Mucosa of descending colon (tissue), 3 donors: Measurements from ENCODE around the gene YBX2. TPM values are rescaled to one million over a fixed set of nuclear protein-coding genes. Genes with fewer than 3 reads are reported as not detected.

ENCODE experiments used
- ATAC-seq: fragments of 200-7000 bp; cut with Tn5 transposase; one replicate; pipeline ENCODE4 v1.9.1; 2020; ENCODE audit warnings: mild to moderate bottlenecking, moderate library complexity
- DNase-seq, 3 donors: peaks; one replicate each; pipeline ENCODE4 v3.0.0-alpha.2; 2020
- H3K36me3 ChIP-seq: fragments of 200-600 bp; one replicate; pipeline ENCODE4 v1.8.0; 2021; ENCODE audit warnings: low read depth, mild to moderate bottlenecking
- H3K4me1 ChIP-seq: fragments of 200-600 bp; one replicate; pipeline ENCODE4 v1.8.0; 2021; ENCODE audit warnings: low read depth, mild to moderate bottlenecking
- H3K4me3 ChIP-seq: fragments of 200-600 bp; one replicate; pipeline ENCODE4 v1.8.0; 2021; ENCODE audit warnings: mild to moderate bottlenecking
- H3K9me3 ChIP-seq: fragments of 200-600 bp; one replicate; pipeline ENCODE4 v1.8.0; 2021; ENCODE audit warnings: mild to moderate bottlenecking
- intact Hi-C, 2 donors: fragments of 100-400 bp; cut with DNase I in 1 of 2; cut with micrococcal nuclease in 1 of 2; formaldehyde crosslinking; loops; one replicate each; pipeline versions ENCODE4 v1.11.0 to v1.11.1; 2022; cut with DNase I, micrococcal nuclease
- total RNA-seq, 3 donors: library from RNA; stranded (reverse); fragmentation: NEBNext Ultra II Directional in 2 of 3; extraction: Animal tissue kit (Norgen Biotek cat#: 25700) in 2 of 3; gene quantifications; one replicate each; pipeline versions ENCODE4 v1.2.1 to v1.2.4, GENCODE V29; 2021 to 2023
- TF ChIP-seq, protein P1 (sequence below): fragments of 200-600 bp; IDR thresholded peaks from one replicate; pipeline ENCODE4 v1.8.0; 2022; ENCODE audit warnings: antibody characterized with exemption, mild to moderate bottlenecking
- donor health status: DM: no; HTN: no; CAD: no; lungs with moderate emphysema.
- donor health status: DM: no; HTN: no; CAD: no.
- donor health status: DM: no; HTN: yes; CAD: no.

Gene YBX2
- total RNA-seq, 3 donors from 2014 or later: 17.9 to 71.4 (median 37.8) TPM

DNA sequence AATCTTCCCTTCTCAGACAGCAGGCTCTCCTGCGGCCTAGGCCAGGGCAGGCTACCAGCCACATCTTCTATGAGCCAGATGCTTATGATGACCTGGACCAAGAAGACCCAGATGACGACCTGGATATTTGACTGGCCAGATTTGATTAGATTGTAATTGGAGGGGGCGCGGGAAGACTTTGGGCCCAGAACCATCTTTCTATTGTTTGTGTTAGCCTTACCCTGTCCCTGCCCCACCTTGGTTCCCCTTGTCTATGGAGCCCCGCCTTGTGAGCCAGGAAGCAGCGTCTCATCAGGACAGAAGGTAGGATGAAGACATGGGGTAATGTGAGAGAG lies 34.9 kb downstream of the YBX2 start:
- Histone ChIP-seq H3K36me3 (no peaks in the 10 kb centered on the region), H3K4me1 (peaks cover 29% of the 10 kb centered on the region), H3K9me3 (no peaks in the 10 kb centered on the region), H3K4me3 (no peak overlapping the region)
- DNase-seq (peak in 2 of 3 donors; percentile 40 to 51), ATAC-seq (no peak)
- TF ChIP-seq, protein P1, sequence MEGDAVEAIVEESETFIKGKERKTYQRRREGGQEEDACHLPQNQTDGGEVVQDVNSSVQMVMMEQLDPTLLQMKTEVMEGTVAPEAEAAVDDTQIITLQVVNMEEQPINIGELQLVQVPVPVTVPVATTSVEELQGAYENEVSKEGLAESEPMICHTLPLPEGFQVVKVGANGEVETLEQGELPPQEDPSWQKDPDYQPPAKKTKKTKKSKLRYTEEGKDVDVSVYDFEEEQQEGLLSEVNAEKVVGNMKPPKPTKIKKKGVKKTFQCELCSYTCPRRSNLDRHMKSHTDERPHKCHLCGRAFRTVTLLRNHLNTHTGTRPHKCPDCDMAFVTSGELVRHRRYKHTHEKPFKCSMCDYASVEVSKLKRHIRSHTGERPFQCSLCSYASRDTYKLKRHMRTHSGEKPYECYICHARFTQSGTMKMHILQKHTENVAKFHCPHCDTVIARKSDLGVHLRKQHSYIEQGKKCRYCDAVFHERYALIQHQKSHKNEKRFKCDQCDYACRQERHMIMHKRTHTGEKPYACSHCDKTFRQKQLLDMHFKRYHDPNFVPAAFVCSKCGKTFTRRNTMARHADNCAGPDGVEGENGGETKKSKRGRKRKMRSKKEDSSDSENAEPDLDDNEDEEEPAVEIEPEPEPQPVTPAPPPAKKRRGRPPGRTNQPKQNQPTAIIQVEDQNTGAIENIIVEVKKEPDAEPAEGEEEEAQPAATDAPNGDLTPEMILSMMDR: no peak
- intact Hi-C loops: no loop called here

DNA sequence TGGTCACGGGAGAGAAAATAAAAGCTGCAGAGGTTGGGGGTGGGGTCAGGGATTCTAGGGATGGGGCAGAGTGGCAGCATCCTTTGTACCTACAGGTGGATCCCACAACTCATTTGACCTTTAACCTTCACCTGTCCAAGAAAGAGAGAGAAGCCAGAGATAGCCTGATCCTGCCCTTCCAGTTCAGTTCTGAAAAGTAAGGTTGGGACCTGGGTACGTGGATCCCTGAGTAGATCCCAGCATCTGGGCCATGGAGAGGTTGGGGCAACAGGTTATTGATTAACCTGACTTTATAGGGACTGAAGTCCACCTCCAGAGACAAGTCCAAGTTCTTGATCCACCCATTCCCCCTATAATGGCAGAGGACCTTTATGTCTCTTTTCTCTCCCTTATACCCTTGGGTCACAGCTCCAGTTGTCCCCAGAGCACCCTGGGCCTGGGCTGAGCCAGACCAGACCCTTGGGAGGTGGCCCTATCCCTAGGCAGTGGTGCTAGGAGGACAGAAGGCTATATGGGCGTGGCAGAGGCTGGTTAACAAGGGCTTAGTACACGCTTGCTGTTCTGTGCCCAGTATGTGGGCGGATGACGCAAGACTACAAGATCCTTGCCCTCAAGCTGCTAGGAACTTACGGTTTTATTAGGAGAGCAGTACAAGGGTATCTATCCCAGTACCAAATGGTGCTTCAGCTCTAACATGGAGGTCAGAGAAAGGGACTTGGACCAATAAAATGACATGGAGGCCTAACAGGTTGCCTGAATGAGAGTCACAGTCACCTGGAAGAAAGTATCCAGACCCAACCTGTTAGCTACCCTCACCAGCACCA lies 35.5 kb downstream of the YBX2 start:
- peaks cover 23% of the 10 kb centered on the region for H3K4me1 ChIP-seq
- intact Hi-C loops: no loop called here
- DNase-seq: peak; percentile 83 to 89 (median 85)
- H3K4me3 ChIP-seq: no peak overlapping the region
- ATAC-seq: peak; percentile 50
- H3K9me3 ChIP-seq: no peaks in the 10 kb centered on the region
- TF ChIP-seq, protein P1: no peak
- H3K36me3 ChIP-seq: no peaks in the 10 kb centered on the region

DNA sequence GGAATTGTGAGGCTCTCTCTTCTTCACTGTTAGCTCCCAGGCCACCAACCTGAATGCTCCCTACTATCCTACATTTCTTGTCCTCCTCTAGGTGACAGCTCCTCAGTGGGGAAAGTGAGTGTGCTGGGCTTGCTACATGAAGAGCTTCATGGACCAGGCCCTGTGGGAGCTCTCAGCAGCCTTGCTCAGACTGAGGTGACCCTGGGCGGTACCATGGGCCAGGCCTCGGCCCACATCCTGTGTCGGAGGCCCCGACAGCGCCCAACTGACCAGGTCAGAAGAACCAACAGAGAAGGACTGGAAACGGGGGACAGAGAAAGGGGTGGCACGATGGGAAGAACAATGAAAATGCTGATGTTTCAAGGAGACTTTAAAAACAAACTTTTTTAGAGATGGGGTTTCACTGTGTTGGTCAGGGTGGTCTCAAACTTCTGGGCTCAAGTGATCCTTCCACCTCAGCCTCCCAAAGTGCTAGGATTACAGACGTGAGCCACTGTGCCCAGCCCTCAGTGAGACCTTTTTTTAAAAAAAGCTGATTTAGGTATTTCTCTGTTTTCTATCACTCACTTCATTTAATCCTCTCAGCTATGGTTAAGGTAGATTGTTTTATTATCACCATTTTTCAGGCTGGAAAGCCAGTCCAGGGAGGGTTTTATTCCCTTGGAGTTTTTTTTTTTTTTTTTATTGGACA lies 37.5 kb downstream of the YBX2 start:
- intact Hi-C loops: no loop called here
- H3K36me3 ChIP-seq: no peaks in the 10 kb centered on the region
- TF ChIP-seq, protein P1: no peak
- no peak for ATAC-seq
- no peak for DNase-seq
- H3K4me3 ChIP-seq: no peak overlapping the region
- H3K4me1 ChIP-seq: peaks cover 30% of the 10 kb centered on the region
- no peaks in the 10 kb centered on the region for H3K9me3 ChIP-seq

DNA sequence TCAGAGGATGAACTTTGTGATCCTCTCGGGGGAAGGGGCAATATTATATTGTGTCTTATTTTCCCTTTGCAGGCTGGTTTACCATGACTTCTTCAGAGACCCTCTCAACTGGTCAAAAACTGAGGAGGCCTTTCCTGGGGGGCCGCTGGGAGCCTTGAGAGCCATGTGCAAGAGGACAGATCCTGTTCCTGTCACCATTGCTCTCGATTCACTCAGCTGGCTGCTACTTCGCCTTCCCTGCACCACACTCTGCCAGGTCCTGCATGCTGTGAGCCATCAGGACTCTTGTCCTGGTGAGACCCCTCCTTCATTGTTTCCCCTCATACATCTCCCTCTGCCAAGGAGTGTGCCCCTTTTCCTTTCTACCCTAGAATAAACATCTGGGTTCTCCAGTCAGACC lies 39.9 kb downstream of the YBX2 start:
- intact Hi-C loops: no loop called here
- H3K9me3 ChIP-seq: no peaks in the 10 kb centered on the region
- H3K4me3 ChIP-seq: no peak overlapping the region
- TF ChIP-seq, protein P1: no peak
- H3K4me1 ChIP-seq: peaks cover 37% of the 10 kb centered on the region
- H3K36me3 ChIP-seq: no peaks in the 10 kb centered on the region
- ATAC-seq (no peak), DNase-seq (no peak)

DNA sequence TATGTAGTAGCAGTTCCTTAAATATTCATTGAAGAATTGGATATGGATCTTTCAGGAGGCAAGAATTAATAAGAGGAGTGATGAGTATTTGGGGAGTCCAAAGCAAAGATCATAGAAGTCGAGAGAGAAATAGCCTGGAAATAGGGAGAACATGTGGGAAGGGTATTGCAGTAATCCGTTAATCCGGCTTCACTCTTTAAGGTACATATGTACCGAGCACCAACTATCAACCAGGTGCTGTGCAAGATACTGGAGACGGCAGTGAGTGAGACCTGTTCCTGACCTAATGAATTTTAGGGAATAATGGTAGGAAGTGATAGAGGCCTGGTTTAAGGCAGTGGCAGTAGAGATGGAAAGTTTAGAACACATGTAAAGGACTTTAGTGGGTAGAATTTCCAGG lies 41.4 kb downstream of the YBX2 start:
- H3K4me3 ChIP-seq: no peak overlapping the region
- TF ChIP-seq, protein P1: no peak
- H3K36me3 ChIP-seq: no peaks in the 10 kb centered on the region
- peaks cover 33% of the 10 kb centered on the region for H3K4me1 ChIP-seq
- intact Hi-C loops: no loop called here
- no peaks in the 10 kb centered on the region for H3K9me3 ChIP-seq
- DNase-seq (no peak), ATAC-seq (no peak)
